Fibroblast of skin of abdomen (primary cell): Measurements from ENCODE around the gene CD2BP2.
"Not testable (repeated sequence)": the region's sequence is repeated elsewhere in the genome, so short reads cannot be mapped to it uniquely, and the experiment has no call there.

Experiments used
- DNase-seq: peaks from one replicate; pipeline ENCODE4 v3.0.0-alpha.2; 2013

Gene CD2BP2

DNA sequence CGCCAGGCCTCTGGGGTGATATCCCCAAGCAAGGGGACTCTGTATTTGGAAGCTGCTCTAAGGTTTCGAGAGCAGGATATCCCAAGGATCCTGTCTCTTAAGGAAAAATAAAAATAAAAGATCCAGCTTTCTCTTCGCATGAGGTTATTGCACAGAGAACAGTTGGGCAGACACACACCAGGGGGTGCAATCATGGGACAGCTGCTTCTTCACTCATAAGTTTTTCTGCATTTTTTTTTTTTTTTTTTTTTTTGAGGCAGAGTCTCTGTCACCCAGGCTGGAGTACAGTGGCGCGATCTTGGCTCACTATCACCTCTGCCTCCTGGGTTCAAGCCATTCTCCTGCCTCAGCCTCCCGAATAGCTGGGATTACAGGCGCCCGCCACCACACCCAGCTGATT is 13.1 kb downstream of the CD2BP2 start:
- not testable (repeated sequence) for DNase-seq

DNA sequence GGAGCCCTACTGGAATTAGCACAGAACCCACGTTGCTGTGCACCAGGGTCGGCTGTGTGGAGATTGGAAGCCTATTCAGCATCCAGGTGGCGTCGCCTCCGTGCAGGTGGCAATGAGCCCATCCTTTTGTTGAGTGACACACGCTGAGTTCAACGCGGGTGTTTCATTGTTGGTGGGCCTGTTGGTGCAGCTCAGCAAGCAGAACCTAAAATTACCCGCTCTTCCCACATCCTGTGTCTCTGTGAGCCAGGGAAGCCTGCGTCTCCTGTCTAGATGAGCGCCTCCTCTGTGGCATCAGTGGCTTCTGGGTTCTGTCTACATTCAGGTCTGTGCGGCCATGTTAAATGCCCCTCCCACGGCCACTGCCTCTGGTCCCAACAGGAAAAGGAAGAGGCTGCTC is 14.5 kb downstream of the CD2BP2 start:
- no peak for DNase-seq

DNA sequence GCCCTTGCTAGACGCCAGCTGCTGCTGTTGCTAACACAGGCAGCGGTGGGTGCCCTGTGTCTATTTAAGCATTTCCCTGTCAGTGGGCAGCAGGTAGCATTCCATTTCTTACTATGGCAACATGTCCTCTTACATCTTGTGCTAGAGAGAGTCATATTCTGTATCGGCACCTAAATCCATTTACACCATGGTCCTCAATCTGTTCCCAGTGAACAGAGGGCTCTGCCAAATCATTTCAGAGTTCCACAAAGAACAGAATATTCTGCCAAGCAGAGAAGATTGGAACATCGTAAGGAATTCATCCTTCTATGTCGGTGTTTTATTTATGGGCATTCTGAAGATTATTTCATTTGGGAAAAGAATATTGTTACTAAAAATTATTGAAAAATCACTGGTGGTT is 16.4 kb downstream of the CD2BP2 start:
- DNase-seq: not testable (repeated sequence)

DNA sequence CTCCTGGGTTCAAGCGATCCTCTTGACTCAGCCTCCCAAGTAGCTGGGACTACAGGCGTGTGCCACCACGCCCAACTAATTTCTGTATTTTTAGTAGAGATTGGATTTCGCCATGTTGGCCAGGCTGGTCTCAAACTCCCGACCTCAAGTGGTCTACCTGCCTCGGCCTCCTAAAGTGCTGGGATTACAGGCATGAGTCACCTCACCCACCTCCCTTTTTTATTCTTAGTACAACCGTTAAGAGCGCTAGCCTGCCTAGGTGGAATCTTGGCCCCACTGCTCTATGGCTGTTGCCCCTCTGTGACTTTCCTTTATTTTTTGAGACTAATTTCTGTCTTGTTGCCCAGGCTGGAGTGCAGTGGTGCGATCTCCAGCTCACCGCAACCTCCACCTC is 17.1 kb downstream of the CD2BP2 start:
- DNase-seq: not testable (repeated sequence)

DNA sequence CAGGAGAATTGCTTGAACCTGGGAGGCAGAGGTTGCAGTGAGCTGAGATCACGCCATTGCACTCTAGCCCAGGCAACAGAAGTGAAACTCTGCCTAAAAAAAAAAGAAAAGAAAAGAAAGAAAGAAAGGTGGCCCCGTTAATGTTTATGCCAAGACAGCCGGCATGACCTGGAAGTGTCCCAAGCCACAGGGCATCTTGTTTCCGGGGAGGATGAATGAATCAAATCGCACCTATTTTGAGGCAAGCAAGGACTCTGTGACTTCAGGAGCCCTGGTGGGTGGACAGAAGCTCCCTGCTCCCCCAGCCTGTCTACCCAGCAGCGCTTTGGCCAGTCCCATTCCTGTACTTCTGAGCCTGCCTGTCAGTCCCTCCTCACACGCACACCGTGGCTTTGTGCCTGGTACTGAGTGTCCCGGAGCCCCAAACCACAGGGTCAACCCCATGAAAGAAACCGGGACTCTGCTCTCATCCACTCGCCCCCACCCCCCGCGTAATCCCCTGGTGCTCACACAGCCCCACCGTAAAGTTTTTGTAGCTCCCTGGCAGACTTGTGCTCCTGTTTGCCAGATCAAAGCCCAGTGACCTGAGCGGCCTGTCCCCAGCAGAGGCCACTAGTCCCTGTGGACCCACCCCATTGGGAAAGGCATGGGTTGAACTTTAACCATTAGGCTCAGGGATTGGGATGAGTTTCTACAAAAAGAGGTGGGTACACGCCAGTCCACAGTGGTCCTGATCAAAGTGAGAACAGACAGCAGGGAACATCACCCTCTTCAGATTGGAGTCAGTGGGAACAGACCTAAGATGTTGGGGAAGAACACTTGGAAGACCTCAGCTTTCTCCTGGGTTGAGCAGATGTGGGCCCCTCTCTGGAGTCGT is 19.3 kb downstream of the CD2BP2 start:
- DNase-seq: no peak

DNA sequence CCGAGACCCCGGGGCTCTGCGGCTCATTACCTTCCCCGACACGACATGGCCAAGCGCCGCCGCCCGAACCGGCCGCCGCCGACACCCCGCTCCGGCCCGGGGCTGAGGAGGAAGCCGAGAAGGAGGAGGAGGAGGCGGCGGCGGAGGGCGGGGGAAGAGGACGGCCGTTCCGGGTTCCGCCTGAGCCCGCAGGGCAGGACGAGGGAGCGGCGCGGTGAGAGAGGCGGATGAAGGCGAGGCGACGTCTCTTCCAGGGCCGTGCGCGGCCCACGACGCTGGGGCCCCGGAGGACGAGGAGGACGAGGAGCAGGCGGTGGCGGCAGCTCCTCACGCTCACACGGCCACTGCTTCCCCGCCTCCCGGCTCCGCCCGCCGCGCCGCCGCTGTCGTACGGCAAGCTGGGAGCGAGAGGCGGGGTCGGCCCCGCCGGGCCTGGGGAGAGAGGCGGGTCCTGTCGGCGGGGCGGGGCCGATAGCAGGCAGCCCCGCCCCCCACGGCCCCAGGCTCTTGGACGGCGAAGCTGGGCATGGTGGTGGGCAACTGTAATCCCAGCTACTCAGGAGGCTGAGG is 20.0 kb downstream of the CD2BP2 start:
- peak; percentile 78 for DNase-seq

DNA sequence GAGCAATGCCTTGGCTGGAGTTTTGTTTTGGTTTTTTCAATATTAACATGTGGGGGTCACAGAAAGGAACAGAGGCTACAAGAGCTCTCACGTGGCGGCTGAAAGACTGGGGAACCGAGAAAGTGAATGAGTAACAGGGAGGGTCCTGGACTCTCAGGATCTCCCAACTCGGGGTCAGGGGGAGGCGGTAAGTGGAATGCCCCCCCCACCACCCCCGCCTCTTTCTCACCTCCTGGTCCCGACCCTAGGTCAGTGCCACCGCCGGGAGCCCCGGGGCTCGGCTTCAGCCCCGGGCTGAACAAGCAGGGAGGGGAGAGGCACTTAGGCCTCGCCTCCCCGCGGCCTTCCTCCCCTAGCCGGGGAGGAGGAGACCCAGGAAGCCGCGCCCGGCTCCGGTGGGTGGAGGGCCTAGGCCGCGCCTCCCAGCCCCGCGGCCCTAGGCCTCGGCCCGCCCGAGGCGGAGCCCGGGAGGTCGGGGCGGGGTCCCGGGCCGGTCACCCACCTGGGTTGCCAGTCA is 20.6 kb downstream of the CD2BP2 start:
- peak; percentile 76 for DNase-seq

DNA sequence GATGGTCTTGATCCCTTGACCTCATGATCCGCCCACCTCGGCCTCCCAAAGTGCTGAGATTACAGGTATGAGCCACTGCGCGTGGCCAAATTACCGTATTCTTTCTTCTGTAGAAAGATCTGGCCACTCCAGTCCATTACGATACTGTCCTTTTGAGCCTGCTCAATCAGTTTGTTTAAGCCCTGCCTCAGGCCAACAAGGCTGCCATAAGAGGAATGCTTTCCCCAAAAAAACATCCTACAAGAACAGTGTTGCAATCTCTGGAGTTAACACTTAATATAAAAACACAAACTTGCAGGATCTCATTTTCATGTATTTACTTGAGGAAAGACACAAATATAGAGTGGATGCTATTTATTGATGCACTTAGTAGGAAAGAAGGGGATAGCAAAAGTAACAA is 30.9 kb downstream of the CD2BP2 start:
- DNase-seq: not testable (repeated sequence)

DNA sequence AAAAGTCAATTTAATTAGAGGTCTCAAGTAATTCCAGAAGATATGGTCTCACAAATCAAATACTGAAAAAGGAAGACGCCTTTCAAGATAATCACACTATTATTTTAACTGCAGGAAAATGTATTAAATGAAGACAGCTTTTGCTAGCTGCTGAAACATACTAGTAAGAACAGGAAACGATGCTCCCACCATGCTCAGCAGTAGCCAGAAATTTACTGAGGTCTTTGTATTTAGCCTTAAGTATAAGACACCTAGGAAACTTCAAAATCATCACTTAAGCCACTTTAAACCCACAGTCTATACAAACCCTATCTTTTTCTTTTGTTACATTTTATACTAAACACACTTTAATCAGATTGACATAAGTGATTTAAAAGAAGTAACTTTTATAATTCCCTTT is 36.5 kb downstream of the CD2BP2 start:
- DNase-seq: not testable (repeated sequence)

DNA sequence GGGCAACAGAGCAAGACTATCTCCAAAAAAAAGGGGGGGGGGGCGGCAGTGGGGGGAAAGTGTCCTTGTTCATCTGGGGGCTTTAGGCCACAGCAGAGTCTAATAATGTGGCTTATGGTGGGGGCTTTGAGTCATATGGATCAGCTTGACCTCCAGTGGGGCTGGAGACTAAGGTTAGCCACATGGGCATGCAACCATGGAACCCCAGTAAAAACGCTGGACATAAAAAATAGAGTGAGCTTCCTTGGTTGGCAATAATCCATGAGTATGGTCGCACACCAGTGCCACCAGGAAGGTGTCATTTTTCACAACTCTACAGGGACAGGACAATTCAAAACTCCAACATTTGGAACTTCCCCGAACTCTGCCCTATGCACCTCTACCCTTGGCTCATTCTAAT is 44.2 kb downstream of the CD2BP2 start:
- DNase-seq: not testable (repeated sequence)

DNA sequence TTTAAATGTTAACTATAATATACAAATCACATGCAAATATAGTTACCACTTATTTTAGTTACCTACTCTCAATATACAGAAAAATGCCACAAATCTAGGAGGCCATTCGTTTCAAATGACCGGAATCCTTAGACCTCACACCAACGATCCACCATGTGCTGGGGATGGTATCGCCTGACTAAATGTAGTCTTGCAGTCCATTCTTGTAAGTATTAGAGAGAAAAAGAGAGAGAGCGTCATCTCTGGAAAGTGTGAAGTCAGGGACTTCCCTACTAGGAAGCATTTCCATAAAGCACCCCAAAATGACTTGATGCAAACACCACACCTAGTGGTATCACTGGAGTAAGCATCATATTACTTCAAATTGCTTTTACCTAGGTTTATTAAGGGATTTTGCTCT is 45.9 kb downstream of the CD2BP2 start:
- not testable (repeated sequence) for DNase-seq
